ENCODE data around the gene ZMYND15.

DNA sequence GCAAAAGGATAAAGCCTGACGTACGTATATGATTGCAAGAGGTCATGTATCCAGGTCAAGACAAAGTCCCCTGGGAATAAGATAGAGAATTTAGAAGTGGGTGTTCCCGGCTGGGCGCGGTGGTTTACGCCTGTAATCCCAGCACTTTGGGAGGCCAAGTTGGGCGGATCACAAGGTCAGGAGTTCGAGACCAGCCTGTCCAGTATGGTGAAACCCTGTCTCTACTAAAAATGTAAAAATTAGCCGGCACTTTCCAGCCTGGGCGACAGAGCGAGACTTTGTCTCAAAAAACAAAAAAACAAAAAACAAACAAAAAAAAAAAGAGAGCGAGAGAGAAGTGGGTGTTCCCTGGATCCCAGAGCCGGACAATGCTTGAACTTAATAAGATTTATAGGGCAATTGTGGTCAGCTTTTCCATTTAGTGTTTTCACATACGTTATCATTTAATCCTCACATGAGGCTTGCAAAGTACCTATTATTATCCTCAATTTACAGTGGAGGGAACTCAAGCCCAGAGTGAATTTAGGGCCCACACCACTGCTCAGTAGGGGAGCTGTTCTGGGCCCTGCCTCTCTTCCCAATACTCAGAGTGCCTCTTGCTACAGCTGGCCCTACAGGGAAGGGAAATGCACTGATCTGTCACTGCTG is 48.6 kb downstream of the ZMYND15 start:
- TF ChIP-seq CTCF (conservative IDR thresholded peaks at IDR 0.05; ENCODE audit: low read depth, low read length), result no peak
- no peak for TF ChIP-seq EZH2 (IDR thresholded peaks at IDR 0.05; ENCODE audit: borderline replicate concordance, low read depth, low read length, poor library complexity, severe bottlenecking)

Measured in A673 (cell line).